ENCODE results near the gene SCNN1G. TPM values are rescaled to one million over a fixed set of nuclear protein-coding genes. Genes with fewer than 3 reads are reported as not detected.

The SCNN1G gene
- total RNA-seq, 1 donor from 2014 or later, result not detected

GRCh38 chr16:23207485-23207884 lies 24.9 kb downstream of the SCNN1G start:
- TF ChIP-seq CTCF (IDR thresholded peaks at IDR 0.05; ENCODE audit: unreplicated experiment), result no peak
- Mint-ChIP-seq H3K27me3 (ENCODE audit: unreplicated experiment) (peaks cover 5% of the 10 kb centered on the region), H3K9me3 (ENCODE audit: unreplicated experiment) (no peaks in the 10 kb centered on the region), H3K36me3 (ENCODE audit: low read depth, unreplicated experiment) (peaks cover 3% of the 10 kb centered on the region), H3K27ac (ENCODE audit: unreplicated experiment) (no peak overlapping the region), H3K4me1 (ENCODE audit: unreplicated experiment) (no peaks in the 10 kb centered on the region), H3K4me3 (ENCODE audit: unreplicated experiment) (no peak overlapping the region)
- DNase-seq (ENCODE audit: low spot score), result no peak

DNA sequence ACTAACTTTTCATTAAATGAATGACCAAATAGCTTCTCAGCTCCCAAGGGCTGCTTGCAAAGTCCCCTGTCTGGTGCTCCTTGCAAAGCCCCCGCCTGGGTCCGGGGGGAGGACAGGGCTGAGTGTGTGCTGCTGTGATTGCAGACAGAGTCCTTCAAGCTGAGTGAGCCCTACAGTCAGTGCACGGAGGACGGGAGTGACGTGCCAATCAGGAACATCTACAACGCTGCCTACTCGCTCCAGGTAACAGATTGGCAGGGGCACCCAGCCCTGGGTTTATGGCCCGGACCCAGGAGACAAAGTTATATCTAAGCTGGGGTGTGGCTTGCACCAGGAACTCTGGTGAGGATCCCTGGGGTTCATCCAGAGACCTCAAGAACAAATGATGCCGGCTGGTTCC lies 27.1 kb downstream of the SCNN1G start:
- no peak overlapping the region for H3K27ac Mint-ChIP-seq (ENCODE audit: unreplicated experiment)
- peaks cover 8% of the 10 kb centered on the region for H3K27me3 Mint-ChIP-seq (ENCODE audit: unreplicated experiment)
- H3K9me3 Mint-ChIP-seq (ENCODE audit: unreplicated experiment), result no peaks in the 10 kb centered on the region
- DNase-seq (ENCODE audit: low spot score), result no peak
- H3K4me3 Mint-ChIP-seq (ENCODE audit: unreplicated experiment), result no peak overlapping the region
- peaks cover 3% of the 10 kb centered on the region for H3K36me3 Mint-ChIP-seq (ENCODE audit: low read depth, unreplicated experiment)
- no peak for TF ChIP-seq CTCF (IDR thresholded peaks at IDR 0.05; ENCODE audit: unreplicated experiment)
- peaks cover 4% of the 10 kb centered on the region for H3K4me1 Mint-ChIP-seq (ENCODE audit: unreplicated experiment)

DNA sequence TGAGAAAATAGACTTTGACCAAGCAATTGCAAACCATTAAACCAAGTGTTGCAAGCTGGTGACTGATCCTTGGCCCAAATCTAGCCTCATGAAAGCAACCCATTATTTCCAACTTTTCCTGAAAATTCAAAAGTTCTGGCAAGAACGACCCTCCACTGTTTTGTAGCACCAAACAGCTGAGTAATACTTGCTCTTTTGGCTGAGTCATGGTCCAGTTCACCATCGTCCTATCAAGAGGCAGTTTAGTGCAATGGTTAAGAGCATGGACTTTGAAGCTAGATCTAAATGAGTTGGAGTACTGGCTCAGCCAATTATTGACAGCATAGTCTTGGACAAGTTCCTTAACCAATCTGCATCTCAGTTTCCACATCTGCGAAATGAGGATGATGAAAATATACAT lies 31.3 kb downstream of the SCNN1G start:
- peaks cover 5% of the 10 kb centered on the region for H3K4me1 Mint-ChIP-seq (ENCODE audit: unreplicated experiment)
- no peak overlapping the region for H3K27ac Mint-ChIP-seq (ENCODE audit: unreplicated experiment)
- peaks cover 6% of the 10 kb centered on the region for H3K27me3 Mint-ChIP-seq (ENCODE audit: unreplicated experiment)
- H3K4me3 Mint-ChIP-seq (ENCODE audit: unreplicated experiment), result no peak overlapping the region
- peaks cover 3% of the 10 kb centered on the region for H3K36me3 Mint-ChIP-seq (ENCODE audit: low read depth, unreplicated experiment)
- no peaks in the 10 kb centered on the region for H3K9me3 Mint-ChIP-seq (ENCODE audit: unreplicated experiment)
- no peak for DNase-seq (ENCODE audit: low spot score)
- no peak for TF ChIP-seq CTCF (IDR thresholded peaks at IDR 0.05; ENCODE audit: unreplicated experiment)

- Mint-ChIP-seq H3K4me3 (ENCODE audit: unreplicated experiment) (no peak overlapping the region), H3K27me3 (ENCODE audit: unreplicated experiment) (peaks cover 6% of the 10 kb centered on the region), H3K36me3 (ENCODE audit: low read depth, unreplicated experiment) (no peaks in the 10 kb centered on the region), H3K27ac (ENCODE audit: unreplicated experiment) (no peak overlapping the region), H3K9me3 (ENCODE audit: unreplicated experiment) (no peaks in the 10 kb centered on the region), H3K4me1 (ENCODE audit: unreplicated experiment) (peaks cover 5% of the 10 kb centered on the region)
- DNase-seq (ENCODE audit: low spot score), result no peak
- TF ChIP-seq CTCF (IDR thresholded peaks at IDR 0.05; ENCODE audit: unreplicated experiment), result no peak
These were observed 32.3 kb downstream of the SCNN1G start for GRCh38 chr16:23214796-23215195.

DNA sequence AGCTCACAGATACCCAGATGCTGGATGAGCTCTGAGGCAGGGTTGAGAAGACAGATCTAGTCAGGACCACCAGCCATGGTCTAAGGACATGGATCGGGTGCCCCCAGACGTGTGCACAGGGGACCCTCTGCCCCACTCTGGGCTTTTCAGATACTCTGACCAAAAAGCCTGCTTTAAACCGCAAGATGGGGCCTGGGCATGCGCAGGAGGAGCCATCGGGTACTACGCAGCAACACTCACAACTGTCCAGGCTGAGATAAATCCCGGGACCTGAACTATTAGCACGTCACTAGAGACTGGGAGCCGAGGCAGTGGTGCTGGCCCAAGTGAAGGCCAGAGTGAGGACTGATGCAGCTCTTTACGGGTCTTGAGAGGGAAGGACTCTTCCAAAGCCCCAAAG lies 32.9 kb downstream of the SCNN1G start:
- Mint-ChIP-seq H3K36me3 (ENCODE audit: low read depth, unreplicated experiment) (no peaks in the 10 kb centered on the region), H3K4me3 (ENCODE audit: unreplicated experiment) (no peak overlapping the region), H3K27ac (ENCODE audit: unreplicated experiment) (no peak overlapping the region), H3K4me1 (ENCODE audit: unreplicated experiment) (peaks cover 5% of the 10 kb centered on the region), H3K27me3 (ENCODE audit: unreplicated experiment) (peaks cover 6% of the 10 kb centered on the region), H3K9me3 (ENCODE audit: unreplicated experiment) (no peaks in the 10 kb centered on the region)
- DNase-seq (ENCODE audit: low spot score), result no peak
- no peak for TF ChIP-seq CTCF (IDR thresholded peaks at IDR 0.05; ENCODE audit: unreplicated experiment)
